Peyer's patch (tissue), 4 donors: ENCODE data around the gene CACNA2D2.

Experiments
- POLR2A ChIP-seq, 2 donors: fragments of 450-650 bp; IDR thresholded peaks; one replicate each; pipeline ENCODE4 v1.5.1; 2017; ENCODE audit warnings: antibody characterized with exemption in 2 of 2, mild to moderate bottlenecking in 2 of 2, moderate library complexity in 2 of 2
- TF ChIP-seq, protein P1 (sequence below), 6 experiments: fragments of 450-650 bp in 4 of 6; fragments of 200-600 bp in 2 of 6; sonication (generic) in 1 of 6; IDR thresholded peaks; one replicate each; pipeline ENCODE4 v1.5.1; 2017 to 2019; ENCODE audit warnings: antibody characterized with exemption in 6 of 6, mild to moderate bottlenecking in 3 of 6, moderate library complexity in 1 of 6

DNA sequence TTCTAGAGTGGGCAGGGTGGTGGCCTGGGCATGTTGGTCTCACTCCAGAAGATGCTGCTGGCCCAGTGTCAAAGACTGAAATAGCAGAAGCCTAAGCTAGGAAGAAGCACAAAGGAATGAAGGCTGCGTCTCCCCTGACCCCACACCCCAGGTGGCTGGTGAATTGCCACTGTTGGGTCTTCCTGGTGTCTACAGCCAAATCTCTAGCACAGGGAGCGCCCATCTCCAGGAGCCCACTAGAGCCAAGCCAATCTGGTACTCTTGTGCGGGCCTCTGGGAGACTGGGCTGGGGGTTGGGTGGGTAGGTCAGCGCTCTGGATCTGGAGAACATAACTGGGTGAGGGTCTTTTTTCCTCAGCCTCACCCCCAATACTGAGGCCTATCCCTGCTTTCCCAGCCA is 176.3 kb downstream of the CACNA2D2 start:
- no peak for TF ChIP-seq POLR2A (IDR thresholded peaks at IDR 0.05)
- TF ChIP-seq, protein P1, sequence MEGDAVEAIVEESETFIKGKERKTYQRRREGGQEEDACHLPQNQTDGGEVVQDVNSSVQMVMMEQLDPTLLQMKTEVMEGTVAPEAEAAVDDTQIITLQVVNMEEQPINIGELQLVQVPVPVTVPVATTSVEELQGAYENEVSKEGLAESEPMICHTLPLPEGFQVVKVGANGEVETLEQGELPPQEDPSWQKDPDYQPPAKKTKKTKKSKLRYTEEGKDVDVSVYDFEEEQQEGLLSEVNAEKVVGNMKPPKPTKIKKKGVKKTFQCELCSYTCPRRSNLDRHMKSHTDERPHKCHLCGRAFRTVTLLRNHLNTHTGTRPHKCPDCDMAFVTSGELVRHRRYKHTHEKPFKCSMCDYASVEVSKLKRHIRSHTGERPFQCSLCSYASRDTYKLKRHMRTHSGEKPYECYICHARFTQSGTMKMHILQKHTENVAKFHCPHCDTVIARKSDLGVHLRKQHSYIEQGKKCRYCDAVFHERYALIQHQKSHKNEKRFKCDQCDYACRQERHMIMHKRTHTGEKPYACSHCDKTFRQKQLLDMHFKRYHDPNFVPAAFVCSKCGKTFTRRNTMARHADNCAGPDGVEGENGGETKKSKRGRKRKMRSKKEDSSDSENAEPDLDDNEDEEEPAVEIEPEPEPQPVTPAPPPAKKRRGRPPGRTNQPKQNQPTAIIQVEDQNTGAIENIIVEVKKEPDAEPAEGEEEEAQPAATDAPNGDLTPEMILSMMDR (IDR thresholded peaks at IDR 0.05) = no peak
